IMR-90 (cell line): Measurements from ENCODE around the gene HAND1. TPM values are rescaled to one million over a fixed set of nuclear protein-coding genes. Genes with fewer than 3 reads are reported as not detected.

Experiments used
- ATAC-seq: fragments of 200-7000 bp; cut with Tn5 transposase; 2 replicates; pipeline ENCODE4 v1.9.1; 2020; ENCODE audit warnings: low read depth, mild to moderate bottlenecking, moderate library complexity
- BruUV-seq: library from RNA; stranded (reverse); fragments of 400-500 nt; replicated peaks from 2 replicates; lab custom pipeline; 2021; lab: Mats Ljungman, UMichigan
- CTCF ChIA-PET: fragments of 300-600 bp; formaldehyde crosslinking; extraction: SDS; loops from one replicate; lab custom pipeline; 2021; ENCODE audit warnings: antibody characterized with exemption; lab: Yijun Ruan, JAX
- POLR2A ChIA-PET: fragments of 300-600 bp; sonication (Branson Sonifier 250); formaldehyde crosslinking; loops from one replicate; lab custom pipeline; 2022; ENCODE audit warnings: antibody characterized with exemption; ENCODE audit not compliant: unreplicated experiment; lab: Charles Lee
- DNase-seq: peaks from one replicate; pipeline ENCODE4 v3.0.0; 2013
- H2AFZ ChIP-seq: replicated peaks from 2 replicates; pipeline ENCODE3; 2013; ENCODE audit warnings: low read length, mild to moderate bottlenecking; ENCODE audit not compliant: poor library complexity
- H2AK5ac ChIP-seq: 2 replicates; pipeline ENCODE4 v1.6.1; 2013; ENCODE audit warnings: low read depth, low read length, inconsistent platforms
- H2AK9ac ChIP-seq: replicated peaks from 2 replicates; pipeline ENCODE3; 2013; ENCODE audit warnings: mild to moderate bottlenecking, low read depth, low read length, moderate library complexity; ENCODE audit not compliant: poor library complexity
- H2BK120ac ChIP-seq: 2 replicates; pipeline ENCODE4 v1.6.1; 2013; ENCODE audit warnings: low read depth, low read length, inconsistent platforms
- H2BK15ac ChIP-seq: 3 replicates; pipeline ENCODE4 v1.6.1; 2013; ENCODE audit warnings: low read depth, low read length, inconsistent platforms
- H2BK20ac ChIP-seq: 2 replicates; pipeline ENCODE4 v1.6.1; 2013; ENCODE audit warnings: low read depth, mild to moderate bottlenecking, inconsistent platforms, low read length, moderate library complexity
- H2BK5ac ChIP-seq: 2 replicates; pipeline ENCODE4 v1.6.1; 2013; ENCODE audit warnings: mild to moderate bottlenecking, low read depth, low read length, inconsistent platforms; ENCODE audit not compliant: poor library complexity, severe bottlenecking
- H3K14ac ChIP-seq: replicated peaks from 2 replicates; pipeline ENCODE4 v1.6.1; 2013; ENCODE audit warnings: low read depth, low read length, inconsistent platforms
- H3K18ac ChIP-seq: 2 replicates; pipeline ENCODE4 v1.6.1; 2013; ENCODE audit warnings: low read depth, low read length, control low read depth
- H3K23ac ChIP-seq: 2 replicates; pipeline ENCODE4 v1.6.1; 2013; ENCODE audit warnings: low read depth, low read length, inconsistent platforms
- H3K27ac ChIP-seq: 2 replicates; pipeline ENCODE4 v1.5.1; 2013; ENCODE audit warnings: mild to moderate bottlenecking, control low read depth, low read length; ENCODE audit not compliant: insufficient read depth
- H3K27me3 ChIP-seq: 2 replicates; pipeline ENCODE4 v1.6.1; 2013; ENCODE audit warnings: low read length; ENCODE audit not compliant: control insufficient read depth, insufficient read depth
- H3K36me3 ChIP-seq: 2 replicates; pipeline ENCODE4 v1.6.1; 2013; ENCODE audit warnings: low read length, mixed read lengths; ENCODE audit not compliant: control insufficient read depth, insufficient read depth
- H3K4ac ChIP-seq: 2 replicates; pipeline ENCODE4 v1.6.1; 2013; ENCODE audit warnings: low read depth, low read length, inconsistent platforms
- H3K4me1 ChIP-seq: 2 replicates; pipeline ENCODE4 v1.6.1; 2013; ENCODE audit warnings: low read length, mixed read lengths; ENCODE audit not compliant: control insufficient read depth, insufficient read depth
- H3K4me2 ChIP-seq: 2 replicates; pipeline ENCODE4 v1.6.1; 2013; ENCODE audit warnings: low read depth, mild to moderate bottlenecking, control low read depth, low read length, moderate library complexity
- H3K4me3 ChIP-seq: 2 replicates; pipeline ENCODE4 v1.5.1; 2013; ENCODE audit warnings: low read depth, mild to moderate bottlenecking, control low read depth, low read length, moderate library complexity; ENCODE audit not compliant: insufficient read depth
- H3K56ac ChIP-seq: 2 replicates; pipeline ENCODE4 v1.6.1; 2013; ENCODE audit warnings: low read length, inconsistent platforms; ENCODE audit not compliant: insufficient read depth; ENCODE audit errors: extremely low read depth
- H3K79me1 ChIP-seq, 2 experiments: 2 replicates each; pipeline ENCODE4 v1.6.1; 2013; ENCODE audit warnings: low read length in 2 of 2, inconsistent platforms in 1 of 2, low read depth in 1 of 2
- H3K9ac ChIP-seq: 2 replicates; pipeline ENCODE4 v1.6.1; 2013; ENCODE audit warnings: low read depth, low read length, control low read depth
- H3K9me1 ChIP-seq: 2 replicates; pipeline ENCODE4 v1.6.1; 2013; ENCODE audit warnings: low read length, inconsistent platforms; ENCODE audit not compliant: insufficient read depth
- H3K9me3 ChIP-seq: 2 replicates; pipeline ENCODE4 v1.6.1; 2013; ENCODE audit warnings: low read length; ENCODE audit not compliant: control insufficient read depth, insufficient read depth
- H4K20me1 ChIP-seq: 2 replicates; pipeline ENCODE4 v1.6.1; 2013; ENCODE audit warnings: low read length, inconsistent platforms; ENCODE audit not compliant: insufficient read depth
- H4K5ac ChIP-seq: 2 replicates; pipeline ENCODE4 v1.6.1; 2013; ENCODE audit warnings: mild to moderate bottlenecking, low read depth, low read length, control low read depth
- H4K8ac ChIP-seq, 2 experiments: 2 replicates each; pipeline ENCODE4 v1.6.1; 2013; ENCODE audit warnings: low read depth in 2 of 2, low read length in 2 of 2, control low read depth in 1 of 2, inconsistent platforms in 1 of 2
- H4K91ac ChIP-seq: 2 replicates; pipeline ENCODE4 v1.6.1; 2013; ENCODE audit warnings: low read depth, low read length, inconsistent platforms; ENCODE audit not compliant: insufficient read depth
- BHLHE40 ChIP-seq: fragments of 150-350 bp; IDR thresholded peaks from 2 replicates; pipeline ENCODE4 v1.6.1; 2016; ENCODE audit warnings: mild to moderate bottlenecking, low read depth, low read length
- CEBPB ChIP-seq: IDR thresholded peaks from 2 replicates; pipeline ENCODE4 v1.6.1; 2012; ENCODE audit warnings: low read depth, low read length, improper control_type of control experiment
- CHD1 ChIP-seq: IDR thresholded peaks from 2 replicates; pipeline ENCODE4 v1.6.1; 2012; ENCODE audit warnings: low read depth, low read length, improper control_type of control experiment
- MXI1 ChIP-seq: IDR thresholded peaks from 2 replicates; pipeline ENCODE4 v1.6.1; 2012; ENCODE audit warnings: low read depth, mild to moderate bottlenecking, low read length, moderate library complexity, borderline replicate concordance
- NFE2L2 ChIP-seq: fragments of 150-350 bp; IDR thresholded peaks from 2 replicates; pipeline ENCODE4 v1.6.1; 2016; ENCODE audit warnings: low read depth, mild to moderate bottlenecking, low read length
- RFX5 ChIP-seq: IDR thresholded peaks from 2 replicates; pipeline ENCODE4 v1.8.0; 2012; ENCODE audit warnings: low read depth, mild to moderate bottlenecking, low read length, moderate library complexity
- WGBS, 2 experiments: methylation state at CpG; one replicate each; pipeline versions ENCODE4 v1.1.5 to v1.1.7; 2013; ENCODE audit warnings: missing lambda C conversion rate in 2 of 2; ENCODE audit not compliant: insufficient read length in 1 of 2; ENCODE audit errors: extremely low coverage in 2 of 2; 5-methylcytosine and 5-hydroxymethylcytosine counted together
- dilution Hi-C: fragments of 300-500 bp; cut with HindIII; formaldehyde crosslinking; loops from one replicate; pipeline ENCODE4 v1.14.3; 2018; ENCODE audit warnings: low sequenced_read_pairs; ENCODE audit not compliant: unreplicated experiment
- in situ Hi-C: fragments of 300-500 bp; cut with MboI; formaldehyde crosslinking; loops from 3 replicates; pipeline ENCODE4 v1.14.3; 2019; ENCODE audit warnings: low sequenced_read_pairs, inconsistent platforms, mixed read lengths
- intact Hi-C: fragments of 100-400 bp; cut with micrococcal nuclease; formaldehyde crosslinking; loops from 2 replicates; pipeline ENCODE4 v1.10.0; 2022
- polyA plus RNA-seq, 3 experiments: library from polyadenylated mRNA; depleted of rRNA; stranded (reverse); fragments of >200 nt; gene quantifications; 2 replicates each; pipeline ENCODE4 v1.2.3, GENCODE V29; 2012; ENCODE audit warnings: low replicate concordance in 1 of 3
- total RNA-seq: library from RNA; depleted of rRNA; stranded (reverse); fragments of >200 nt; gene quantifications from 2 replicates; pipeline ENCODE4 v1.2.3, GENCODE V29; 2012
- TF ChIP-seq, protein P1 (sequence below): fragments of 150-350 bp; IDR thresholded peaks from 2 replicates; pipeline ENCODE4 v1.6.1; 2017; ENCODE audit warnings: mild to moderate bottlenecking, antibody characterized with exemption, low read length, low read depth
- TF ChIP-seq, protein P2 (sequence below): fragments of 150-350 bp; IDR thresholded peaks from 2 replicates; pipeline ENCODE4 v1.6.1; 2016; ENCODE audit warnings: low read depth, mild to moderate bottlenecking, low read length, moderate library complexity, borderline replicate concordance
- TF ChIP-seq, protein P3 (sequence below): conservative IDR thresholded peaks from 2 replicates; pipeline ENCODE4 v1.5.1; 2012; ENCODE audit warnings: mild to moderate bottlenecking, low read depth, low read length, improper control_type of control experiment

Gene HAND1
- total and polyA plus RNA-seq, 2 of the 4 experiments (the other 2 are of a cell fraction) = not detected

DNA sequence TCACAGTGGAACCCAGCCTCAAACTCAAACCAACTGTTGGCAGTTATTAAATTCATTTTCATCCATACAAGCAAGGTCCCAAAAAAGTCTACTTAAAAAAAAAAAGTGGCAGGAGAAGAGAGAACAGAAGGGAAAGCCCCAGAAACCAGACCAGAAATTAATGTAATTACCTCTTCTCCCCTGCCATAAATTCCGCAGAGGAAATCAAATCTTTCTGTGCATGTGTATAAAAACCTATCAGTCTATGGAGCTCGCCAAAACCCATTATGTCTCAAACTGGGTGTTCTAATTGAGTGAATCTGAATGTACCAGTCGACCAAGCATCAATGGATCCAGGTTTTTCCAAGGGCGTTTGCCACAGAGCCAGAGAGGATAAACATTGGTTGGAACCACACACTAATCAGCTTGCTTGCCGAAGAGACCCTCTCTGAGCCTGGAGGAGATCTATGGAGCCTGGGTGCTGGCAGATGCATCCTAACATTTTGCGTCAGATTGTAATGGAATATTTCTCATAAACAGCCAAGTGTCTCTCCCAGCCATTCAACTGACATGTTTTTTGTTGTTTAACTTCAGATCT is 7.9 kb upstream of the HAND1 start:
- H3K9me1 ChIP-seq = no peaks in the 10 kb centered on the region
- no peak overlapping the region for H2BK20ac ChIP-seq
- dilution Hi-C loops = no loop called here
- H3K9me3 ChIP-seq = peaks cover 8% of the 10 kb centered on the region
- no peak overlapping the region for H3K23ac ChIP-seq
- WGBS, 2 experiments = 10% methylated on average over 2 of the region's 6 CpGs; no CpG with 5 or more reads in 1 of the 2 experiments
- H3K56ac ChIP-seq = no peak overlapping the region
- H2BK5ac ChIP-seq = no peak overlapping the region
- no peaks in the 10 kb centered on the region for H3K36me3 ChIP-seq
- no peak overlapping the region for H3K27ac ChIP-seq
- no peak overlapping the region for H3K14ac ChIP-seq
- H3K4me3 ChIP-seq = no peak overlapping the region
- ChIA-PET POLR2A (no interaction called here), CTCF (interaction anchor here (0.5 to 0.7 kb wide), 2 partner anchors 15 to 214 kb away, joined by 3 to 5 read pairs; no protein-coding TSS in a partner anchor)
- H3K4me2 ChIP-seq = no peak overlapping the region
- H3K4ac ChIP-seq = no peak overlapping the region
- no peak overlapping the region for H2AK9ac ChIP-seq
- TF ChIP-seq, protein P1, sequence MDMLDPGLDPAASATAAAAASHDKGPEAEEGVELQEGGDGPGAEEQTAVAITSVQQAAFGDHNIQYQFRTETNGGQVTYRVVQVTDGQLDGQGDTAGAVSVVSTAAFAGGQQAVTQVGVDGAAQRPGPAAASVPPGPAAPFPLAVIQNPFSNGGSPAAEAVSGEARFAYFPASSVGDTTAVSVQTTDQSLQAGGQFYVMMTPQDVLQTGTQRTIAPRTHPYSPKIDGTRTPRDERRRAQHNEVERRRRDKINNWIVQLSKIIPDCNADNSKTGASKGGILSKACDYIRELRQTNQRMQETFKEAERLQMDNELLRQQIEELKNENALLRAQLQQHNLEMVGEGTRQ = no peak
- TF ChIP-seq NFE2L2 = no peak
- TF ChIP-seq CEBPB = no peak
- no peak for TF ChIP-seq RFX5
- no peak for TF ChIP-seq MXI1
- TF ChIP-seq BHLHE40 = no peak
- TF ChIP-seq CHD1 = no peak
- TF ChIP-seq, protein P2, sequence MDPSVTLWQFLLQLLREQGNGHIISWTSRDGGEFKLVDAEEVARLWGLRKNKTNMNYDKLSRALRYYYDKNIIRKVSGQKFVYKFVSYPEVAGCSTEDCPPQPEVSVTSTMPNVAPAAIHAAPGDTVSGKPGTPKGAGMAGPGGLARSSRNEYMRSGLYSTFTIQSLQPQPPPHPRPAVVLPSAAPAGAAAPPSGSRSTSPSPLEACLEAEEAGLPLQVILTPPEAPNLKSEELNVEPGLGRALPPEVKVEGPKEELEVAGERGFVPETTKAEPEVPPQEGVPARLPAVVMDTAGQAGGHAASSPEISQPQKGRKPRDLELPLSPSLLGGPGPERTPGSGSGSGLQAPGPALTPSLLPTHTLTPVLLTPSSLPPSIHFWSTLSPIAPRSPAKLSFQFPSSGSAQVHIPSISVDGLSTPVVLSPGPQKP = no peak
- TF ChIP-seq, protein P3, sequence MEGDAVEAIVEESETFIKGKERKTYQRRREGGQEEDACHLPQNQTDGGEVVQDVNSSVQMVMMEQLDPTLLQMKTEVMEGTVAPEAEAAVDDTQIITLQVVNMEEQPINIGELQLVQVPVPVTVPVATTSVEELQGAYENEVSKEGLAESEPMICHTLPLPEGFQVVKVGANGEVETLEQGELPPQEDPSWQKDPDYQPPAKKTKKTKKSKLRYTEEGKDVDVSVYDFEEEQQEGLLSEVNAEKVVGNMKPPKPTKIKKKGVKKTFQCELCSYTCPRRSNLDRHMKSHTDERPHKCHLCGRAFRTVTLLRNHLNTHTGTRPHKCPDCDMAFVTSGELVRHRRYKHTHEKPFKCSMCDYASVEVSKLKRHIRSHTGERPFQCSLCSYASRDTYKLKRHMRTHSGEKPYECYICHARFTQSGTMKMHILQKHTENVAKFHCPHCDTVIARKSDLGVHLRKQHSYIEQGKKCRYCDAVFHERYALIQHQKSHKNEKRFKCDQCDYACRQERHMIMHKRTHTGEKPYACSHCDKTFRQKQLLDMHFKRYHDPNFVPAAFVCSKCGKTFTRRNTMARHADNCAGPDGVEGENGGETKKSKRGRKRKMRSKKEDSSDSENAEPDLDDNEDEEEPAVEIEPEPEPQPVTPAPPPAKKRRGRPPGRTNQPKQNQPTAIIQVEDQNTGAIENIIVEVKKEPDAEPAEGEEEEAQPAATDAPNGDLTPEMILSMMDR = no peak
- in situ Hi-C loops = no loop called here
- BruUV-seq = no TSS peak
- no peak overlapping the region for H2BK15ac ChIP-seq
- H3K27me3 ChIP-seq = peaks cover 76% of the 10 kb centered on the region
- no peak overlapping the region for H4K5ac ChIP-seq
- intact Hi-C loops = no loop called here
- H3K79me1 ChIP-seq = no peaks in the 10 kb centered on the region
- H2AK5ac ChIP-seq = no peak overlapping the region
- no peaks in the 10 kb centered on the region; the same call in 1 of the 2 replicates for H4K20me1 ChIP-seq
- no peaks in the 10 kb centered on the region for H3K4me1 ChIP-seq
- H3K9ac ChIP-seq = no peak overlapping the region
- H4K91ac ChIP-seq = no peak overlapping the region
- no peak for DNase-seq
- no peak overlapping the region for H3K18ac ChIP-seq
- no peak overlapping the region for H2BK120ac ChIP-seq
- ATAC-seq = no peak
- H2AFZ ChIP-seq = no peak overlapping the region
- H4K8ac ChIP-seq = no peak overlapping the region
